HEK293 (cell line): Measurements from ENCODE around the gene CLEC19A.

Experiments used
- CTCF ChIA-PET: fragments of 350-600 bp; formaldehyde crosslinking; extraction: SDS; loops from one replicate; lab custom pipeline; 2021; ENCODE audit warnings: antibody characterized with exemption; lab: Yijun Ruan, JAX
- POLR2A ChIA-PET: fragments of 300-600 bp; formaldehyde crosslinking; extraction: SDS; loops from one replicate; lab custom pipeline; 2020; ENCODE audit warnings: antibody characterized with exemption, inconsistent platforms; lab: Yijun Ruan, JAX
- H3K27ac ChIP-seq: fragments of 200-500 bp; sonication (Bioruptor generic); 2 replicates; pipeline ENCODE4 v1.5.1; 2014; ENCODE audit warnings: low read depth, low read length, control low read depth, inconsistent platforms; ENCODE audit errors: extremely low read depth
- H3K36me3 ChIP-seq, 2 experiments: fragments of 200-500 bp in 1 of 2; sonication (Bioruptor generic) in 1 of 2; 1 replicate in 1 of 2; 2 replicates in 1 of 2; pipeline ENCODE4 v1.5.1; 2014 to 2017; ENCODE audit warnings: inconsistent platforms in 2 of 2, low read length in 2 of 2; ENCODE audit not compliant: control insufficient read depth in 2 of 2, insufficient read depth in 1 of 2
- H3K4me1 ChIP-seq: fragments of 200-500 bp; sonication (Bioruptor generic); 2 replicates; pipeline ENCODE4 v1.5.1; 2014; ENCODE audit warnings: mild to moderate bottlenecking, low read length, inconsistent platforms; ENCODE audit not compliant: control insufficient read depth, insufficient read depth
- H3K4me3 ChIP-seq: 2 replicates; pipeline ENCODE4 v1.5.1; 2011; ENCODE audit warnings: low read depth, mild to moderate bottlenecking, control low read depth, low read length, moderate library complexity
- H3K9me3 ChIP-seq: fragments of 200-500 bp; sonication (Bioruptor generic); 2 replicates; pipeline ENCODE4 v1.5.1; 2014; ENCODE audit warnings: low read depth, low read length, inconsistent platforms; ENCODE audit not compliant: control insufficient read depth, insufficient read depth
- BCL11B ChIP-seq: fragments of 450-650 bp; formaldehyde crosslinking; IDR thresholded peaks from 2 replicates; pipeline ENCODE4 v1.5.1; 2016; ENCODE audit warnings: low read depth, missing biosample characterization, missing genetic modification characterization
- BCL6B ChIP-seq: fragments of 450-650 bp; formaldehyde crosslinking; IDR thresholded peaks from 2 replicates; pipeline ENCODE4 v1.5.1; 2017; ENCODE audit warnings: missing biosample characterization, missing genetic modification characterization
- HOXA7 ChIP-seq: sonication (generic); formaldehyde crosslinking; IDR thresholded peaks from 2 replicates; pipeline ENCODE4 v1.8.1; 2022; ENCODE audit warnings: missing genetic modification reagents, borderline replicate concordance
- HOXD13 ChIP-seq: sonication (generic); formaldehyde crosslinking; IDR thresholded peaks from 2 replicates; pipeline ENCODE4 v1.8.0; 2022; ENCODE audit warnings: missing genetic modification reagents, borderline replicate concordance
- OVOL3 ChIP-seq: fragments of 450-650 bp; formaldehyde crosslinking; IDR thresholded peaks from 2 replicates; pipeline ENCODE4 v1.5.1; 2016; ENCODE audit warnings: missing biosample characterization, missing genetic modification characterization
- PRDM1 ChIP-seq: fragments of 450-650 bp; formaldehyde crosslinking; IDR thresholded peaks from 2 replicates; pipeline ENCODE4; 2016; ENCODE audit warnings: missing biosample characterization, missing genetic modification characterization
- PRDM6 ChIP-seq: fragments of 450-650 bp; formaldehyde crosslinking; IDR thresholded peaks from 2 replicates; pipeline ENCODE4 v1.5.1; 2017; ENCODE audit warnings: missing biosample characterization, missing genetic modification characterization
- SETDB1 ChIP-seq: IDR thresholded peaks from one replicate; pipeline ENCODE4 v1.6.1; 2017; ENCODE audit warnings: mild to moderate bottlenecking, low read length, moderate library complexity, mixed read lengths; ENCODE audit not compliant: insufficient read length
- TRIM28 ChIP-seq: IDR thresholded peaks from 2 replicates; pipeline ENCODE4 v1.6.1; 2011; ENCODE audit warnings: low read length, control low read depth, borderline replicate concordance
- WT1 ChIP-seq: fragments of 450-650 bp; formaldehyde crosslinking; IDR thresholded peaks from 2 replicates; pipeline ENCODE4 v1.5.1; 2016; ENCODE audit warnings: missing biosample characterization, missing genetic modification characterization
- YY2 ChIP-seq: fragments of 450-650 bp; formaldehyde crosslinking; IDR thresholded peaks from 2 replicates; pipeline ENCODE4 v1.5.1; 2016; ENCODE audit warnings: missing biosample characterization, missing genetic modification characterization
- ZBTB7A ChIP-seq: fragments of 450-650 bp; formaldehyde crosslinking; IDR thresholded peaks from 2 replicates; pipeline ENCODE4 v1.5.1; 2016; ENCODE audit warnings: low read depth, missing biosample characterization, missing genetic modification characterization
- ZNF112 ChIP-seq: fragments of 450-650 bp; formaldehyde crosslinking; IDR thresholded peaks from 2 replicates; pipeline ENCODE4 v1.5.0; 2017; ENCODE audit warnings: missing biosample characterization, missing genetic modification characterization
- ZNF133 ChIP-seq: fragments of 450-650 bp; formaldehyde crosslinking; IDR thresholded peaks from 2 replicates; pipeline ENCODE4 v1.5.1; 2016; ENCODE audit warnings: missing biosample characterization, missing genetic modification characterization
- ZNF140 ChIP-seq: fragments of 450-650 bp; formaldehyde crosslinking; IDR thresholded peaks from 2 replicates; pipeline ENCODE4 v1.5.1; 2016; ENCODE audit warnings: missing biosample characterization, missing genetic modification characterization
- ZNF148 ChIP-seq: fragments of 450-650 bp; formaldehyde crosslinking; IDR thresholded peaks from 2 replicates; pipeline ENCODE4 v1.5.0; 2017; ENCODE audit warnings: missing biosample characterization, missing genetic modification characterization, borderline replicate concordance
- ZNF221 ChIP-seq: fragments of 450-650 bp; formaldehyde crosslinking; IDR thresholded peaks from 2 replicates; pipeline ENCODE4 v1.5.1; 2017; ENCODE audit warnings: missing biosample characterization, missing genetic modification characterization, borderline replicate concordance
- ZNF239 ChIP-seq: fragments of 450-650 bp; formaldehyde crosslinking; IDR thresholded peaks from 2 replicates; pipeline ENCODE4 v1.5.1; 2016; ENCODE audit warnings: missing biosample characterization, missing genetic modification characterization
- ZNF555 ChIP-seq: fragments of 450-650 bp; formaldehyde crosslinking; conservative IDR thresholded peaks from 2 replicates; pipeline ENCODE4 v1.5.1; 2017; ENCODE audit warnings: missing biosample characterization, mild to moderate bottlenecking, missing genetic modification characterization, inconsistent platforms
- ZNF580 ChIP-seq: fragments of 450-650 bp; formaldehyde crosslinking; IDR thresholded peaks from 2 replicates; pipeline ENCODE4 v1.5.1; 2016; ENCODE audit warnings: missing biosample characterization, missing genetic modification characterization
- ZNF747 ChIP-seq: fragments of 450-650 bp; formaldehyde crosslinking; IDR thresholded peaks from 2 replicates; pipeline ENCODE4 v1.5.1; 2016; ENCODE audit warnings: missing biosample characterization, missing genetic modification characterization
- ZNF768 ChIP-seq: fragments of 450-650 bp; formaldehyde crosslinking; IDR thresholded peaks from 2 replicates; pipeline ENCODE4 v1.5.1; 2018; ENCODE audit warnings: missing biosample characterization, mild to moderate bottlenecking, missing genetic modification characterization
- ZNF791 ChIP-seq: fragments of 450-650 bp; formaldehyde crosslinking; IDR thresholded peaks from 2 replicates; pipeline ENCODE4 v1.5.1; 2016; ENCODE audit warnings: missing biosample characterization, missing genetic modification characterization
- ZNF830 ChIP-seq: fragments of 450-650 bp; IDR thresholded peaks from 2 replicates; pipeline ENCODE4 v1.5.0; 2018; ENCODE audit warnings: missing biosample characterization, missing genetic modification characterization, low read depth, mild to moderate bottlenecking, moderate library complexity

Gene CLEC19A

GRCh38 chr16:19285431-19285830 lies at the start of gene CLEC19A:
TSS of gene CLEC19A (plus strand) at chr16:19285731. CDS start at chr16:19285852, 121 bp downstream.
- CTCF ChIA-PET: no interaction called here
- H3K4me3 ChIP-seq: no peak within 1 kb of the TSS

GRCh38 chr16:19235886-19236285 lies 49.6 kb upstream of the CLEC19A start:
- H3K27ac ChIP-seq: no peak overlapping the region
- TF ChIP-seq ZNF580 (0 out of 2 replicates have a peak, but pooled peaks have one; percentile 0), SETDB1 (peak; percentile 45), TRIM28 (no peak)
- ChIA-PET POLR2A (no interaction called here), CTCF (interaction anchor here (1.0 kb wide), 1 partner anchor 13 kb away, joined by 4 read pairs; no protein-coding TSS in a partner anchor)
- H3K36me3 ChIP-seq: no peaks in the 10 kb centered on the region
- peaks cover 5% of the 10 kb centered on the region for H3K9me3 ChIP-seq
- no peaks in the 10 kb centered on the region for H3K4me1 ChIP-seq
- H3K4me3 ChIP-seq: no peak overlapping the region

More at GRCh38 chr16:19285431-19285830, at the start of gene CLEC19A:
- Histone ChIP-seq H3K9me3 (no peaks in the 10 kb centered on the region), H3K4me1 (no peaks in the 10 kb centered on the region), H3K36me3 (no peaks in the 10 kb centered on the region), H3K27ac (no peak within 1 kb of the TSS)
- POLR2A ChIA-PET: interaction anchor here (0.6 kb wide), 1 partner anchor 165 kb away, joined by 3 read pairs; no protein-coding TSS in a partner anchor
- TF ChIP-seq OVOL3 (tag by site-specific recombination): no peak
- TF ChIP-seq PRDM6 (tag by site-specific recombination): no peak
- no peak for TF ChIP-seq HOXA7 (CRISPR knock-in tag)
- TF ChIP-seq ZNF791 (tag by site-specific recombination): no peak
- TF ChIP-seq ZNF239 (tag by site-specific recombination): no peak
- no peak for TF ChIP-seq WT1 (tag by site-specific recombination)
- no peak for TF ChIP-seq ZNF555 (tag by site-specific recombination)
- TF ChIP-seq ZNF768: no peak
- no peak for TF ChIP-seq PRDM1 (tag by site-specific recombination)
- no peak for TF ChIP-seq ZNF133 (tag by site-specific recombination)
- TF ChIP-seq YY2 (tag by site-specific recombination): no peak
- no peak for TF ChIP-seq ZNF140 (tag by site-specific recombination)
- no peak for TF ChIP-seq ZNF830 (tag by site-specific recombination)
- TF ChIP-seq BCL11B: no peak
- TF ChIP-seq ZNF148 (tag by site-specific recombination): no peak

GRCh38 chr16:19236561-19237209 lies 48.8 kb upstream of the CLEC19A start:
- no peak overlapping the region for H3K27ac ChIP-seq
- H3K9me3 ChIP-seq: peaks cover 5% of the 10 kb centered on the region
- H3K36me3 ChIP-seq: no peaks in the 10 kb centered on the region
- POLR2A ChIA-PET: no interaction called here
- H3K4me1 ChIP-seq: no peaks in the 10 kb centered on the region
- CTCF ChIA-PET: interaction anchor here (1.0 kb wide), 1 partner anchor 13 kb away, joined by 4 read pairs; no protein-coding TSS in a partner anchor
- no peak overlapping the region for H3K4me3 ChIP-seq
- no peak for TF ChIP-seq ZNF221 (tag by site-specific recombination)
- no peak for TF ChIP-seq ZNF112 (tag by site-specific recombination)
- no peak for TF ChIP-seq BCL6B (tag by site-specific recombination)
- TF ChIP-seq HOXD13 (CRISPR knock-in tag): no peak
- no peak for TF ChIP-seq ZNF747 (tag by site-specific recombination)
- TF ChIP-seq ZBTB7A (tag by site-specific recombination): no peak
